Neural cell (in vitro differentiated cells): ENCODE results near the gene RAB40B. TPM values are rescaled to one million over a fixed set of nuclear protein-coding genes. Genes with fewer than 3 reads are reported as not detected.

Source experiments
- H2AFZ ChIP-seq: fragments of 200-600, 300-800 bp; sonication (generic), shearing (Covaris generic); 2 replicates; pipeline ENCODE4 v1.6.0; 2014; ENCODE audit warnings: low read depth, mild to moderate bottlenecking, antibody characterized with exemption, low read length, moderate library complexity
- H3F3A ChIP-seq: fragments of 200-600 bp; shearing (Covaris generic); 2 replicates; pipeline ENCODE4 v1.6.1; 2016; ENCODE audit warnings: mild to moderate bottlenecking, moderate library complexity, mixed read lengths, antibody characterized with exemption, low read length; ENCODE audit not compliant: insufficient read depth, poor library complexity, severe bottlenecking
- H3K27ac ChIP-seq: fragments of 200-600, 300-800 bp; sonication (generic), shearing (Covaris generic); 2 replicates; pipeline ENCODE4 v1.5.1; 2014; ENCODE audit warnings: mild to moderate bottlenecking, low read length, moderate library complexity
- H3K27me3 ChIP-seq: fragments of 300-800, 200-600 bp; sonication (generic), shearing (Covaris generic); 2 replicates; pipeline ENCODE4 v1.6.0; 2014; ENCODE audit warnings: mild to moderate bottlenecking, low read depth, low read length, moderate library complexity; ENCODE audit not compliant: insufficient read depth
- H3K36me3 ChIP-seq: fragments of 300-800, 200-600 bp; sonication (generic), shearing (Covaris generic); 2 replicates; pipeline ENCODE4 v1.5.1; 2014; ENCODE audit warnings: mild to moderate bottlenecking, antibody characterized with exemption, low read length, moderate library complexity; ENCODE audit not compliant: insufficient read depth
- H3K4me2 ChIP-seq: fragments of 300-800, 200-600 bp; sonication (generic), shearing (Covaris generic); 2 replicates; pipeline ENCODE4 v1.6.0; 2014; ENCODE audit warnings: mild to moderate bottlenecking, low read length
- H3K4me3 ChIP-seq: fragments of 300-800, 200-600 bp; sonication (generic), shearing (Covaris generic); 2 replicates; pipeline ENCODE4 v1.5.1; 2014; ENCODE audit warnings: mild to moderate bottlenecking, low read length, moderate library complexity
- H3K79me2 ChIP-seq: fragments of 200-600 bp; shearing (Covaris generic); replicated peaks from 2 replicates; pipeline ENCODE4 v1.6.0; 2014; ENCODE audit warnings: mild to moderate bottlenecking, low read length, moderate library complexity; ENCODE audit not compliant: insufficient read depth
- H3K9ac ChIP-seq: fragments of 300-800, 200-600 bp; sonication (generic), shearing (Covaris generic); 2 replicates; pipeline ENCODE4 v1.6.1; 2016; ENCODE audit warnings: mild to moderate bottlenecking, low read length, mixed read lengths
- H3K9me2 ChIP-seq: fragments of 200-600 bp; shearing (Covaris generic); 2 replicates; pipeline ENCODE4 v1.6.1; 2016; ENCODE audit warnings: mild to moderate bottlenecking, low read length, mixed read lengths; ENCODE audit not compliant: insufficient read depth
- H3K9me3 ChIP-seq: fragments of 200-600, 300-800 bp; sonication (generic), shearing (Covaris generic); 2 replicates; pipeline ENCODE4 v1.6.1; 2016; ENCODE audit warnings: mild to moderate bottlenecking, mixed run types, low read length, moderate library complexity, mixed read lengths
- H4K20me1 ChIP-seq: fragments of 200-600 bp; shearing (Covaris generic); 2 replicates; pipeline ENCODE4 v1.6.1; 2016; ENCODE audit warnings: mild to moderate bottlenecking, mixed run types; ENCODE audit not compliant: insufficient read depth
- EP300 ChIP-seq: fragments of 450-650 bp; conservative IDR thresholded peaks from 2 replicates; pipeline ENCODE4 v1.6.1; 2014; ENCODE audit warnings: antibody characterized with exemption, mild to moderate bottlenecking, moderate library complexity; ENCODE audit not compliant: poor library complexity, severe bottlenecking
- EZH2 ChIP-seq: fragments of 200-600, 300-800 bp; shearing (Covaris generic), sonication (generic); IDR thresholded peaks from 2 replicates; pipeline ENCODE4 v1.6.1; 2014; ENCODE audit warnings: antibody characterized with exemption, low read length, borderline replicate concordance, mild to moderate bottlenecking; ENCODE audit not compliant: insufficient read depth, poor library complexity, severe bottlenecking
- MXI1 ChIP-seq: fragments of 450-650 bp; conservative IDR thresholded peaks from 2 replicates; pipeline ENCODE4 v1.6.1; 2014; ENCODE audit warnings: antibody characterized with exemption, mild to moderate bottlenecking; ENCODE audit not compliant: poor library complexity, severe bottlenecking
- POLR2AphosphoS5 ChIP-seq: IDR thresholded peaks from 2 replicates; pipeline ENCODE4 v1.6.1; 2012
- RAD21 ChIP-seq: fragments of 450-650 bp; conservative IDR thresholded peaks from 2 replicates; pipeline ENCODE4 v1.6.1; 2014; ENCODE audit warnings: antibody characterized with exemption, mild to moderate bottlenecking, moderate library complexity
- SMC3 ChIP-seq: fragments of 450-650 bp; conservative IDR thresholded peaks from 2 replicates; pipeline ENCODE4 v1.6.1; 2014; ENCODE audit warnings: antibody characterized with exemption, mild to moderate bottlenecking, moderate library complexity; ENCODE audit not compliant: poor library complexity
- TAF1 ChIP-seq: IDR thresholded peaks from 2 replicates; pipeline ENCODE4 v1.6.1; 2012; ENCODE audit warnings: low read depth
- polyA plus RNA-seq: library from polyadenylated mRNA; depleted of rRNA; stranded (reverse); fragments of >200 nt; gene quantifications from 2 replicates; pipeline ENCODE4 v1.2.3, GENCODE V29; 2014
- TF ChIP-seq, protein P1 (sequence below): IDR thresholded peaks from 2 replicates; pipeline ENCODE4 v1.6.1; 2012; ENCODE audit warnings: borderline replicate concordance
- TF ChIP-seq, protein P2 (sequence below): fragments of 450-650 bp; IDR thresholded peaks from 2 replicates; pipeline ENCODE4 v1.5.1; 2014; ENCODE audit warnings: antibody characterized with exemption, mild to moderate bottlenecking, moderate library complexity; ENCODE audit not compliant: poor library complexity, severe bottlenecking

Gene RAB40B
- polyA plus RNA-seq, 1 donor from 2014 or later, result 37.2 TPM

DNA sequence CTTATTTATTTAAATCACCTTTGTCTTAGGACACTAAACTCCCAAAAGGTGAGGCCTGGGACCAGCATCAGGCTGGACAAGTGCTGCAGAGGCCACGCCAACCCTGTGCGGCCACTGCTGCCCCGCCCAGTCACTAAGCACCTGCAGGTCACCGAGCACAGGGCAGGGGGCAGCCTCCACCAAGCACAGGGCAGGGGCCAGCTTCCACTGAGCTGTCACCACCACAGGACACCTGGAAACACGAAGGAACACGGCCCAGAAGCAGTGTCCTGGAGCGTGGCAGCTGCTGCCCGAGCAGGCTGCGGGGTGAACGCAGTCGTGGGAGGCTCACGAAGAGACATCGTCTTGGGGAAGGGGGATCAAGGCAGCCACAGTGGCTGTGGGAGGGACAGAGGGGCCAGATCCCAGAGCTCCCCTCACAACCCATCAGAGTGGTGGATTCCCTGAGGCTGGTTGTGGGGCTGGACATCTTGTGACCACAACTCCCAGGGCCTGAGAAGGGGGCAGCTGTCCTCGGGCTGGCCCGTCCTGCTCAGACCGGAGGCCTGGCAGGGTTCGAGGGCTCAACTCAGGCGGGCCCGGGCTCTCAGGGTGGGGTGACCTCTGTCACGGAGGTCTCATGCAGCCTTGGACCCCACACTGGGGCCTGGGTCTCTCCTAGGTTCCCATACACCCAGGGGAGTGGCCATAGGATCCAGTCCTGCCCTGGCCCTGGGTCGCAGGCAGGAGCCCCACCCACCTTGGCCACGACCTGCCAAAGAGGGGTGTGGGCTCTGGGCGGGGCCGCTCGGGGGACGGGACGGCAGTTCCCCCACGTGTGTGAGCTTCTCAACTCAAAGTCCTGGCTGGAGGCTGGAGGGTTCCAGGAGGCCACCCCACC is 18.7 kb downstream of the RAB40B start:
- Histone ChIP-seq H3K9me2 (no peaks in the 10 kb centered on the region), H3K36me3 (no peaks in the 10 kb centered on the region), H3K4me2 (no peak overlapping the region), H3K9me3 (peaks cover 4% of the 10 kb centered on the region), H3K4me3 (no peak overlapping the region), H3K9ac (no peak overlapping the region), H4K20me1 (no peaks in the 10 kb centered on the region), H3K27me3 (no peaks in the 10 kb centered on the region), H3K79me2 (no peaks in the 10 kb centered on the region), H2AFZ (no peak overlapping the region), H3F3A (no peaks in the 10 kb centered on the region), H3K27ac (no peak overlapping the region)
- TF ChIP-seq TAF1 (no peak), EZH2 (no peak), RAD21 (no peak), EP300 (no peak), MXI1 (no peak), SMC3 (no peak)
- TF ChIP-seq, protein P1, sequence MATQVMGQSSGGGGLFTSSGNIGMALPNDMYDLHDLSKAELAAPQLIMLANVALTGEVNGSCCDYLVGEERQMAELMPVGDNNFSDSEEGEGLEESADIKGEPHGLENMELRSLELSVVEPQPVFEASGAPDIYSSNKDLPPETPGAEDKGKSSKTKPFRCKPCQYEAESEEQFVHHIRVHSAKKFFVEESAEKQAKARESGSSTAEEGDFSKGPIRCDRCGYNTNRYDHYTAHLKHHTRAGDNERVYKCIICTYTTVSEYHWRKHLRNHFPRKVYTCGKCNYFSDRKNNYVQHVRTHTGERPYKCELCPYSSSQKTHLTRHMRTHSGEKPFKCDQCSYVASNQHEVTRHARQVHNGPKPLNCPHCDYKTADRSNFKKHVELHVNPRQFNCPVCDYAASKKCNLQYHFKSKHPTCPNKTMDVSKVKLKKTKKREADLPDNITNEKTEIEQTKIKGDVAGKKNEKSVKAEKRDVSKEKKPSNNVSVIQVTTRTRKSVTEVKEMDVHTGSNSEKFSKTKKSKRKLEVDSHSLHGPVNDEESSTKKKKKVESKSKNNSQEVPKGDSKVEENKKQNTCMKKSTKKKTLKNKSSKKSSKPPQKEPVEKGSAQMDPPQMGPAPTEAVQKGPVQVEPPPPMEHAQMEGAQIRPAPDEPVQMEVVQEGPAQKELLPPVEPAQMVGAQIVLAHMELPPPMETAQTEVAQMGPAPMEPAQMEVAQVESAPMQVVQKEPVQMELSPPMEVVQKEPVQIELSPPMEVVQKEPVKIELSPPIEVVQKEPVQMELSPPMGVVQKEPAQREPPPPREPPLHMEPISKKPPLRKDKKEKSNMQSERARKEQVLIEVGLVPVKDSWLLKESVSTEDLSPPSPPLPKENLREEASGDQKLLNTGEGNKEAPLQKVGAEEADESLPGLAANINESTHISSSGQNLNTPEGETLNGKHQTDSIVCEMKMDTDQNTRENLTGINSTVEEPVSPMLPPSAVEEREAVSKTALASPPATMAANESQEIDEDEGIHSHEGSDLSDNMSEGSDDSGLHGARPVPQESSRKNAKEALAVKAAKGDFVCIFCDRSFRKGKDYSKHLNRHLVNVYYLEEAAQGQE, result no peak
- TF ChIP-seq, protein P2, sequence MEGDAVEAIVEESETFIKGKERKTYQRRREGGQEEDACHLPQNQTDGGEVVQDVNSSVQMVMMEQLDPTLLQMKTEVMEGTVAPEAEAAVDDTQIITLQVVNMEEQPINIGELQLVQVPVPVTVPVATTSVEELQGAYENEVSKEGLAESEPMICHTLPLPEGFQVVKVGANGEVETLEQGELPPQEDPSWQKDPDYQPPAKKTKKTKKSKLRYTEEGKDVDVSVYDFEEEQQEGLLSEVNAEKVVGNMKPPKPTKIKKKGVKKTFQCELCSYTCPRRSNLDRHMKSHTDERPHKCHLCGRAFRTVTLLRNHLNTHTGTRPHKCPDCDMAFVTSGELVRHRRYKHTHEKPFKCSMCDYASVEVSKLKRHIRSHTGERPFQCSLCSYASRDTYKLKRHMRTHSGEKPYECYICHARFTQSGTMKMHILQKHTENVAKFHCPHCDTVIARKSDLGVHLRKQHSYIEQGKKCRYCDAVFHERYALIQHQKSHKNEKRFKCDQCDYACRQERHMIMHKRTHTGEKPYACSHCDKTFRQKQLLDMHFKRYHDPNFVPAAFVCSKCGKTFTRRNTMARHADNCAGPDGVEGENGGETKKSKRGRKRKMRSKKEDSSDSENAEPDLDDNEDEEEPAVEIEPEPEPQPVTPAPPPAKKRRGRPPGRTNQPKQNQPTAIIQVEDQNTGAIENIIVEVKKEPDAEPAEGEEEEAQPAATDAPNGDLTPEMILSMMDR, result no peak

DNA sequence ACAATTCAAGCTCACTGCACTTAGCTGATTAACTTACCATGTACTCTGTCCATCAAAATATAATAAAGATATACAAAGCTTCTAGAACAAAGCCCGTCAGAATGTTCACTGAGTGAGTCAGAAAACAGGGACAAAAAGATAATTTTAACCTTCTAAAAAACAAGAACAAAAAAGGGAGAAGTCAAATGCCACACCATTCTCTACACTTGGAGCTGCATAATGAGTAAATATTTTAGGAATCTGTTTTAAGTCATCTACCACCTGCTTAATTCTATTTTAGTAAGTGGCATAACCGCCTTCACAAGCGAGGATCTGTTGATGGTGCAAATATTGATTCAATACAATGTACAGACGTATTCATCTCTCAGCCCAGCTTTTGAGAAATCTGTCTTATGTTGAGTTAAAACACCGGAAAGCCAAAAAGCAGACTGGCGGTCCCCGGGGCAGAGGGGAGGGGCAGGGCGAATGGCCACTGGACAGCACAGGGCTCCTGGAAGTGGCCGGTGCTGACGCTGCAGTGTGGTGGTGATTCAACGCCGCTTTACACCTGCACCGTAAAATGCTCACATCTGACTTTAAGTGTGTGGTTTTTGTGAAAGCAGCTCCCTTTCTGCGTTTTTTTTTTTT is 20.1 kb downstream of the RAB40B start:
- no peak for TF ChIP-seq SMC3
- TF ChIP-seq, protein P2, result no peak
- no peak for TF ChIP-seq TAF1
- TF ChIP-seq EZH2, result no peak
- TF ChIP-seq, protein P1, result no peak
- TF ChIP-seq MXI1, result no peak
- no peak for TF ChIP-seq EP300
- TF ChIP-seq POLR2AphosphoS5, result no peak
- TF ChIP-seq RAD21, result no peak
- Histone ChIP-seq H3K9me3 (peaks cover 4% of the 10 kb centered on the region), H3K4me3 (no peak overlapping the region), H3F3A (no peaks in the 10 kb centered on the region), H3K9ac (no peak overlapping the region), H3K27ac (no peak overlapping the region), H3K36me3 (no peaks in the 10 kb centered on the region), H3K79me2 (no peaks in the 10 kb centered on the region), H3K9me2 (no peaks in the 10 kb centered on the region), H2AFZ (no peak overlapping the region), H4K20me1 (no peaks in the 10 kb centered on the region), H3K4me2 (no peak overlapping the region), H3K27me3 (no peaks in the 10 kb centered on the region)
